GM19043 (cell line): ENCODE measurements around the gene TMEM255B.

Experiments
- ATAC-seq: cut with Tn5 transposase; IDR thresholded peaks from one replicate; pipeline ENCODE4 v1.9.1; 2021; ENCODE audit warnings: low read depth; ENCODE audit not compliant: unreplicated experiment

Gene TMEM255B

DNA sequence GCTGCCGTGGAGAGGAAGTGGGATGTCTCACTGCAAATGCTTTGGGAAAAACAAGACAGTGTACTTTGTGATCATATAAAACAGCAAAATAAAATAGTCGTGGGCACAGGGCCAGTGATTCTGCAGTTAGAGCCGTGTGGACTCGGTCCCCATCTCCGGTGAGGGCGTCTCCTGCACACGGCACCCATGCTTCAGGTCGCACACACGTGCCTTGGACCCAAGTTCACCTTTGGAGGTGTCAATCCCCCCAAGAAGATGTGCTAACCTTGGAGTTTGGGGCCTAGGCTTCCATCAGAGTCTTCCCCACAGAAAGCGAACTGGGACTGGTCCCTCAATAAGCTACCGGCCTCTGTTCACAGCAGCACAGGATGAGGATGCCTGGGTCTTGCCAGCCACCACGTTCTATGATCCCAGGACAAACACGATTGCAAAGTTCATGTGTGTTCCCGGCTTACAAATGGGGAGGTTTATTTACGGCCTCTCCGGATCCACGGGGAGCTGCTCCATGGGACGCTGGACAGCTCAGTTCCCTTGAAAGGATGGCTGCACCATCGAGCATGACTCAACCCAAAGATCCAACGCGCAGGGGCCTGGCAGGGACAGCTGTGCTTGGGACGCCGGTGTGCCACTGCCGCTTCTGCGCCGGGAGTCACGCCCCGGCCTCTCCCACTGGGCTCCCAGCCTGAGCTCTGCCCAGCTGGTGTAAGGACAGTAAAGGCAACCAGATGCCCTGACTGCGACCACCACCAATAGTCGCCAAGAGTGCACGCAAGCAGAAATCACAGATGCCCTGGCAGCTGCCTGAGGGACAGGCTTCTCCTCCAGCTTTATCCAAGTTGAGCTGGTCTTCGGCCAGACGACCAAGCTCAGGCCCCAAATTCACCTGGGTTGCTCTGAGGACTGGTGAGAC, 96.2 kb downstream of the TMEM255B start:
- ATAC-seq: no peak

DNA sequence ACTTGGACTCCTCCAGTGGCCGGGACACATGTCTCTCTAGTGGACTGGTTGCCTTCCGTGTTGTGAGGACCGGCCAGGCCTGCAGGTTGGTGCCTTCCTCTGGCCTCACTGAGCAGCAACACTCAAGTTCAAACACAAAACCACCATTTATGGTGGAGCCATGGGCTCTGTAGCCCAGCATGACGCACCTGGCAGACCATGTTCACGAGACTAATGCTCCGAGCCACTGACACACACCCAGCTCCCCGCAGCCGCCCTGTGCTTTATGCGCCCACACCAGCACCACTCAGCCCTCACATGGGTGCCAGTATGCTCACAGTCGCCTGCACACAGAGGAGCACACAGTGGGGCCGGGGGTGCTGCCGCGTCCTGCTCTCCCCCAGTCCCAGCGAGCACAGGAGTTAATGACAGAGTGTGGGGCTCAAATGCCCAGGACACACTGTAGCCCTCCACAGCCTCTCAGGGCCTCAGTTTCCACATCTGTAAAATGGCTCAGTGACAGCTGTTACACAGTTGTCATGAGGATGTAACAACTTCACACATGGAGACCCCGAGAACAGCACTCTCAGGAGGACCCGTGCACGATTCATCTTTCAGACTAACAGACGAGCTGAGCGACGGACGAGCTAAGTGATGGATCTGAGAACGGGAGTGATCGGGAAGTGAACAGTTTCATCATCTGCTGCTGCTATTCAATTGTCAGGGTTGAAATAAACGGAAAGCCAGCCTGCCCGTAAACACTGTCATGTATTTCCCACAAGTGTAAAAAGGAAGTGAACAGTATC, 97.1 kb downstream of the TMEM255B start:
- ATAC-seq: no peak

DNA sequence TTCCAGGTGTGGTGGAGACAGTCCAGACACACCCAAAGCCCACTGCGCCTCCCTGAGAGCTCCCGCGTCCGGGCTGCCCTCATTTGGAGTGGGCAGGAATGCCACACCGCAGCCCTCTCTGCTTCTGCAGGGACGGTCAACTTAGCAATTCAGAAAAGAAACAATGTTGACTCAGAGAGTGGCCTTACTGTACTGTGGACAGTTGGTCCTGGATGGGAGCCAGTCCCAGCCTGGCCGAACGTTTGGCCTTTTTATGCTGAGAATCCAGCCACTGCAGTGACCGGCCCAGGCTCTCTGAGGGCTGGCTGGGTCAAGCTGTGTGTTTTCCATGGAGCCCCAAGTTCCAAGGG, 97.7 kb downstream of the TMEM255B start:
- ATAC-seq: no peak

DNA sequence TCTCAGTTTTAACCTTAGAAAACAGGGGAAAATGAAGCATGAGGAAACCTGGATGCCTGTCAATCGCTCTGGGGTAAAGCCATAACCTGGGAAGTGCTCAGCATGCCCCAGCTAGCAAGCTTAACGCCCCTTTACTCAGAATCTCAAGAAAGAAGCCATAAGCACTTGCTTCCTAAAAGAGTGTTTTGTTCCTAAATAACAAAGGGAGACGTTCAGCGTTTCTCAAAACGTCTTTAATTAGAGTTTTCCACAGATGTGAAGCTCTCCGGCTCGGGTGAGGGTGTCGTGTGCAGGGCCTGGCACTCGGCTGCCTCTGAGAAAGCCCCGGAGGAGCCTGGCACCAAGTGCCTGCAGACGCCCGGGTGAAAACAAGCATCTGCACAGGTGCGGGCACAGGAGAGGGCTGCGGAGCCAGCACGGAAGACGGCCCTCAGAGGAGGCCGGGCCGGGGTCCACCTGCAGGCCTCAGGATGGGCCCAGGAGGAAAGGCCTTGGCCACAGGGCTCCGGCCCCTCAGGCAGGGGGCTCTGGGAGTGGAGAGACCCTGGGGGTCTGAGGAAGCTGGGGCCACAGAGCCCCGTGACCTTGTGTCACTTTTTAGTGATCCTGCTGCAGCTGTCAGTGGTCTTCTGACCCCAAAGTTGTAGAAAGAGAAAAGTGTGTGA, 98.6 kb downstream of the TMEM255B start:
- no peak for ATAC-seq

DNA sequence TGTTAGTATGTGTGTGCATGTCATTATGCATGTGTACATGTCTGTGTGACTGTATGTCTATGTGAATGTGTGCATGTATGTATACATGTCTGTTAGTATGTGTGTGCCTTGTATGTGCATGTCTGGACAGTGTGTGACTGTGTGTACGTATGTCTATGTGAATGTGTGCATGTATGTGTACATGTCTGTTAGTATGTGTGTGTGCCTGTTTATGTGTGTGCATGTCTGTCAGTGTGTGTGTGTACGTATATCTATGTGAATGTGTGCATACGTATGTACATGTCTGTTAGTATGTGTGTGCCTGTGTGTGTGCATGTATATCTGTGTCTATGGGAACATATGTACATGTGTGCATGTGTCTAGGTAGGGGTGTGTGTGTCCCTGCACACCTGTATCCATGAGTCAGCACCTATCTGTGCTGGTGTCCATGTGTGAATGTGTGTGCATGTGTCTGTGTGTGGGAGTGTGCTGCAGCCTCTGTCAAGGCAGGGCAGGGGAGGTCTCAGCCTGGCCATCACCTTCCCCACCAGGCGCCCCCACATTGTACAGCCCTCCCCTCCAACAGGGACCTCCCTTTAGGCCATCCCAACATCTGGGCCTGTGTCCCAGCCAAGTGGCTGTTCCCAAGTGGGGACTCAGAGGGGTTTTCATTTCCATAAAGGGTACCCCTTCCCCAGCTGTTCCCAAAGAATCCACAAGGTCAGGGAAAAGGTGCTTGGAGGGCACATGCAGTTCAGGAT, 100.5 kb downstream of the TMEM255B start:
- ATAC-seq: no peak

DNA sequence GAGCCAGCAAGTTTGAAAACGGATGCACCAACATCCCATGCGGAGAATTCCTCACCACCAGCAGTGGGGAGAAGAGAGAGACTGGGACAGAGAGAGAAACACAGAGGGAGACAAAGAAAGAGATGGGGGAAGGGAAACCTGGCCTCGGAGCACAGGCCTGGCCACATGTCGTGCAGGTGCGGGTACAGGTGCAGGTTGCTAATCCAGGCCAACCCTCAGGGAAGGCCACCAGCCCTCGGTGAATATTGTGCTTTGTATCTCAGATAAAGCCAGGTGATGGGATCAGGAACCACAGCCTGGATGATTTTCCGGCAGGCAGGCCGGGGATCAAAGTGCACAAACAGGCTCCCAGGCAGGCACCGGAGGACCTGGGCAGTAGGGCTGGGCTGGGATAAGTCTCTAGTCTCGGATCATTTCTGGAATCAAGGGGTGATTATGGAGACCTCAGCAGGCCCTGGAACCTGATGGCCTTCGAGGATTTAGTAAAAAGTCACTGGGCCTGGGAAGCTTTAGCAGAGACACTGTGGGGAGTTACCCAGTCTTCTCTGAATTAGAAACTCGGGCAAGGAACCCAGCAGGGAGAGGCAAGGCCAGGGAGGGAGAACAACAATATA, 101.1 kb downstream of the TMEM255B start:
- ATAC-seq: no peak

DNA sequence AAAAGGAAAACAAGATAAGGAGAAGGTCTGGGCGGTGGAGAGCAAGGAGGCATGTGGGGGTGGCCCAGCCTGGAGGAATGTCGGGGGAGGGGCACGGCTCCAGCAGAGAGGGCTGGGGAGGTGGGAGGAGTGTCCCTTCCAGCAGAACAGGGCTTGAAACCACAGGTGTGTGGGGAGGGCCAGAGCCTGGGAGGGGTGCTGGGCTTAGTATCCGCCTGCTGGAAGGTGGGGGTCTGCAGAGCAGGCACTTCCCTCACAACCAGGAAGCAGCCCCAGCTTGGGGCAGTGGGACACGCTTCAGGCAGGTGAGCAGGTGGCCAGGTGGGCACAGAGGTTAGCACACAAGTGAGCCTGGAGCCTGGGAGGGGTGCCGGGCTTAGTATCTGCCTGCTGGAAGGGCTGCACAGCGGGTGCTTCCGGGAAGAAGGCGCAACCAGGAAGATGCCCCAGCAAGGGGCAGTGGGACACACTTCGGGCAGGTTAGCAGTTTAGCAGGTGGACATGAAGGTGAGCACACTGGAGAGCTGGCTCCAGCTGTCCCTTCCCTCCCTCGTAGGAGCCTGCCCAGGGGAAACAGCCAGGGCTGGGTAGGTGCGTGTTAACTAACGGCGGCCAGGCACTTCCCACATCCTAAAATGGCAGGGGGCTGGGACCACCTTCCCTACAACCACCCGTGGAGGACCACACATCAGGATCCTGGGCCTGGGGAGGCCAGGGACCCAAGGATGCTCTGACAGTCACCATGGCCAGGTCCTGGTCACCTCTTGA, 101.8 kb downstream of the TMEM255B start:
- no peak for ATAC-seq

DNA sequence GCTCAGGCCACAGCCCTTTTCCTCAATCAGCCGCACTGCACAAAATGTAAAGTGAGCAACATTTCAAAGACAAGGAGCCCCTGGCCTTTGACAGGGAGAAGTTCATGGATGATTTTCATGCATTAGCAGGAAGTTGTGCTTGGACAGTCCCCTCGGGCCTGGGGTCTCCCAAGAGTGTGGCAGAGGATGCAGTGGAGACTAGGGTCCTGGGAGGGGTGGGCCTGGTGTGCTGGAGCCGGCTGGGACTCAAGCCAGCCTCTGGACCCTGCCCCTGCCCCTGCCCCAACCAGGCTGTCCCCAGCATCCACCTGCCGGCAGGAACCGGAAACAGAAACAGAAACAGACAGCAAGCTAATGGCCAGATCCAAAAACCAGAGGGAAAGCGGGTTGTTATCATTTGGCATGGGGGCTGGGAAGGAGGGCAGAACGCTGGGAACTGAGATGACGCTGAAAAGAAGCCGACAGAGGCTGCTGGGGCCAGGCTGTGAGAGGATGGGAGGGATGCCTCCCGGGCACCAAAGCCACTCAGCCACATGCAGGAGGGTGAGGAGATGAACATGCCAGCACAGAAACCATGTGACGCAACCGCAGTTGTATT, 102.5 kb downstream of the TMEM255B start:
- ATAC-seq: no peak

DNA sequence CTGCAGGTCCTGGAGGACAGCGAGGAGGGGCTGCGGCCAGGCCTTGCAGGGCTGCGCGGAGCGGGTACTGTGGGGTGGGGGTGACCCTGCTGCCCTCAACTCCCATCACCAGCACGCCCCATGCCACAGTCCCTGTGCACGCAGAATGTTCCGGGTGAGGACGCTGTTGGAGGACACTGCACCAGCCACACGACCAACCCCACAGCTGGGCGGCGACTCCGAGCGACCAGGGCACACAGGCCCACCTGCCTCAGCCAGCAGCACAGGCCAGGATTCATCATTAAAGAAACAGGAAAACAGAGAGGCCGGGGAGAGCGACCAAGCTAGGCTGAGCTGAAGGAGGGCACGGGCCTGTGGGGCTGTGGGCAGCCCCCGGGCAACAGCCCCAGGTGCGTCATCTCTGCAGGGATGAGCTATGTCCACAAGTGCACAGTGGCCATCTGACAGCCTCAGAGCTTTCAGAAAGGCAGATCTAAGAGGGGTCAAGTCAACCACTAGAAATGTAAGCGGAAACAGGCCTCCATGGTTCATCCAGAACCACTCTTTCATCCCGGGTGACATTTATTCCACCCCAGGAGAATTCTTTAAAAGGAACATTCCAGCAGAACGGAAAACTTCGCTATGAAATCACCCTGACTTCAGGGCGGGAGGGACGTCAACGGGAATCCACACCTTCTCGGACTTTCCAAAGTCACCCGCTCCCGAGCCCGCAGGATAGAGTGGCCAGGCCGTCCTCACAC, 103.3 kb downstream of the TMEM255B start:
- no peak for ATAC-seq

DNA sequence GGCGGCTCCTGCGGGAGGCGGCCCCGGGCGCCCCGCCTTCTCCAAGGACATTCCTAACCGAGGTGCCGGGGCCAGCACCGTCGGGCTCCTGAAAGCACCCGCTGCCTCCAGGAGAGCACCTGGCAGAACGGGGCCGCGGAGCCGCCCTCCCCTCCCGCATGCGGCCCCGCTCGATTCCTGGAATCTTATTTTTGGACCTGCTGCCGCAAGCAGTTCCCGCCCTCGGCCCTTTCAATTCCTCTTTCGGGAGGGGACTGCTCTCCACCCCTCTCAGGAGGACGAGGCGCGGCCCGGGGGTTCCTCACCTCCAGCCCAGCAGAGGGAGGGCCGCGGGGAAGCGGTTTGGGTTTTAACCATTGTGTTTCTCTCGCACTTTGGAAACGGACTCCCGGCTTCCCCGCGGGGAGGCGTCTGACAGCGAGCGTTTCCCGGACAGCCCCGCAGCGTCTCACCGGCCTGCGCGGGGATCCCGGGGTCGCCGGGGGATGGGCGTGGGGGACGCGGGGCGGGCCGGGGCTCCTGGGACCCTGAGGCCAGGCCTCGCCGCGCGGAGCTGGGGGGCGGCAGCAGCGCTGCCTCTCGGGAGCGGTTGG, 104.0 kb downstream of the TMEM255B start:
- no peak for ATAC-seq

DNA sequence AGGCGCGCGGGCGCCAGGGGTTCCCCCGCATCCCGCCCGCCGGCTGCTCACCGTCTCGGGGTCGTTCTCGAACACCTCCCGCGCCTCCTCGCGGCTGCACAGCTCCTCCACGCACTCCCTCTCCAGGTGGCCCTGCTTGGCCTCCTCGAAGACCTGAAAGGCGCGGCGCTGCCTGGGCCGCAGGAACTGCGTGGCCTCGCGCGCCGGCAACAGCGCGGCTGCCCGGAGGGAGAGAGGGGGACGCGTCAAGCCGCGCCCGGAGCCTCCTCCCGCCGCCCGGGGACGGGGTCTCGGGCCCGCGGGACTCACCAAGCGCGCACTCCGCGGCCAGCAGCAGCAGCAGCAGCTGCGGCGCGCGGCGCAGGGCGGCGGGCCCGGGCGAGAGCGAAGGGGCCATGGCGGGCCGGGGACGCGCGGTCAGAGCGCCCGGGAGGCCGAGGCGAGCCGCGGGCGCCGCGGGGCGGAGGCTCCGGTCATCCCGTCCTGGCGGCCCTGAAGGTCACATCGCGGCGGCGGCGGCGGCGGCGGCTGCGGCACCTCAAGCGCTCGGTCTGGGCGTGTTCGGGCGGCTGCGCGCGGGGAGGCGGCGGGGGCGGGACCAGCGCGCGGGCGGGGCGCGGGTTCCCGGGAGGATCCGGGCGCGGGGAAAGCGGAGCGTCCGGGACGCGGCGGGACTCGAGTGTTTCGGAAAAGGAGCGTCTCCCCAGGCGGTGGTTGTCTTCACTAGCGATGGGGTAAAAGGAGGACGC, 104.7 kb downstream of the TMEM255B start, which contains the start of gene GAS6:
Gene GAS6 (minus strand): TSS at position 553 of the 749 bp plus-strand sequence. CDS start 156 bp downstream, at position 397.
- ATAC-seq: no peak

DNA sequence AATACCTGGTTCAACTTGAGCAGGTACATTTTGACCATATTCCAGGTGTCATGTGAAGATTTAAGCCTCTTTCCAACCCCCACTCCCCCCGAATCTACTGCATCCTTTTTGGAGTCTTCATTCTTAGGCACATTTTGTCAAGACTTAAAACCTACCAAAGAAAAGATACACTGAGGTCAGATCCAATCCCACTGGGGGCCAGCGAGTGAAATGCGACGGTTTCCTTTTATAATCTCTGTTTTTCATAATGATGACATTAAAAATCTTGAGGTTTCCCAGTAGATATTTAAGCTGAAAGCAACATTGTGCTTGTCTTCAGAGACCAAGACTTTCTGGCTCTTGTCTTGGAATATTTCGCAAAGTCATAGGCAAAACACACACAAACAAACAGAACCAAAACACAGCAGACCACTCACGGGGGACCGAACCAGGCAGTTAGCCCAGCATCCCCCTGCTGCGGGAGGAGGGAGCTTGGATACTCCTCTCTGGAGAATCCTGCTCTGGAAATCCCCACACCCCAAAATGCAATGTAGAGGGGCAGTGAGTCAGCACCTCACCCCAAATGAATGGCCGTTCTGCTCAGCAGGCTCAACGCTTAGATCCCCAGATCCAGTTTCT, 105.4 kb downstream of the TMEM255B start:
- ATAC-seq: no peak

DNA sequence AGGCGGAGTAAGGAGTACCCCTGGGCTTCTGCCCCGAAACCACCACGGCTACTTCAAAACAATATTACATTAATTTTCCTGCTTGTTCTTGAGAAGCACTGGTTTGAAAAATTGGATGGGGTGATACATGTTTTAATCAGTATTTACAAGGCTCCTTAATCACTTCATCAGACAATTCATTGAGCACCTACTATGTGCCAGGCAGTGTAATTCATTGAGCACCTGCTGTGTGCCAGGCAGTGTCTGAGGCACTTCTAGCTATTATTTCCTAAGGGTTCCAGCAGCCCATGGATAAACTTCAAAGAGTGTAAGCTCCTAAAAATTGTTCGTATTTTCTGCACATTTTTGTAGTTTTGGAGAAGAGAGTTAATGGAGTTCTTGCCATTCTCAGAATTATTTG, 106.4 kb downstream of the TMEM255B start:
- no peak for ATAC-seq
